Central memory CD8-positive, alpha-beta T cell (primary cell): ENCODE measurements around the gene LMO7.

Experiments
- ATAC-seq: fragments of 150-1000 bp; cut with Tn5 transposase; replicated peaks from 2 replicates; pipeline ENCODE4 v1.10.0; 2022; ENCODE audit warnings: mild to moderate bottlenecking, moderate FRiP score, moderate number of reproducible peaks; ENCODE audit not compliant: poor library complexity, severe bottlenecking; ENCODE audit errors: extremely low read depth
- DNase-seq, 2 donors: peaks; one replicate each; pipeline ENCODE4 v3.0.0; 2021; ENCODE audit warnings: low spot score in 2 of 2
- H3K27ac Mint-ChIP-seq: one replicate; pipeline ENCODE4 v1.8.0; 2022; ENCODE audit warnings: low read depth, mild to moderate bottlenecking, moderate library complexity, mixed read lengths
- H3K27me3 Mint-ChIP-seq: one replicate; pipeline ENCODE4 v1.8.0; 2022; ENCODE audit warnings: mixed read lengths
- H3K36me3 Mint-ChIP-seq: one replicate; pipeline ENCODE4 v1.8.0; 2022; ENCODE audit warnings: mild to moderate bottlenecking, moderate library complexity, mixed read lengths; ENCODE audit not compliant: insufficient read depth
- H3K4me1 Mint-ChIP-seq: one replicate; pipeline ENCODE4 v1.8.0; 2022; ENCODE audit warnings: mixed read lengths
- H3K4me3 Mint-ChIP-seq: one replicate; pipeline ENCODE4 v1.8.0; 2022; ENCODE audit warnings: mild to moderate bottlenecking, moderate library complexity, mixed read lengths
- H3K9me3 Mint-ChIP-seq: one replicate; pipeline ENCODE4 v1.8.0; 2022; ENCODE audit warnings: mixed read lengths

The LMO7 gene

GRCh38 chr13:75832812-75833211, 196.7 kb downstream of the LMO7 start:
- Mint-ChIP-seq H3K9me3 (no peaks in the 10 kb centered on the region), H3K36me3 (no peaks in the 10 kb centered on the region), H3K4me1 (no peaks in the 10 kb centered on the region), H3K4me3 (no peak overlapping the region), H3K27ac (no peak overlapping the region), H3K27me3 (no peaks in the 10 kb centered on the region)
- ATAC-seq (no peak), DNase-seq (no peak)

DNA sequence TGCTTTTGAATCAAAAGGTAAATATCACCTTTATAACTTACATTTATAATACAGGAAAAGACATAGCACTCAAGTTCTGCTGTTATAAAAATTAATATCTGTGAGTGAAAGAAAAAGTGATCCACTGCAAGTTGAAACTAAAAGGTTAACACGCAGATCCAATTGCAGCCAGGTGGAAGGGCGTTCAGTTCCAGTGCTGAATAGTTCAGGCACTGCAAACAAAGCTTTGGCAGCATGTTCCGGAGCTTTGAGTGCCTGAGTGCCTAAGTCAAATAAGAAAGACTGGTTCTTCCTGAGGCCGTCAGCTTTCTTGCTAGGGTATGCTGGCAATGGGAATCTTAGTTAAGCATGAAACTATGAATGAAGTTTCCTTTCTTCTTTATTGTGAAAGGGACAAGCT, 200.3 kb downstream of the LMO7 start:
- peaks cover 10% of the 10 kb centered on the region for H3K36me3 Mint-ChIP-seq

DNA sequence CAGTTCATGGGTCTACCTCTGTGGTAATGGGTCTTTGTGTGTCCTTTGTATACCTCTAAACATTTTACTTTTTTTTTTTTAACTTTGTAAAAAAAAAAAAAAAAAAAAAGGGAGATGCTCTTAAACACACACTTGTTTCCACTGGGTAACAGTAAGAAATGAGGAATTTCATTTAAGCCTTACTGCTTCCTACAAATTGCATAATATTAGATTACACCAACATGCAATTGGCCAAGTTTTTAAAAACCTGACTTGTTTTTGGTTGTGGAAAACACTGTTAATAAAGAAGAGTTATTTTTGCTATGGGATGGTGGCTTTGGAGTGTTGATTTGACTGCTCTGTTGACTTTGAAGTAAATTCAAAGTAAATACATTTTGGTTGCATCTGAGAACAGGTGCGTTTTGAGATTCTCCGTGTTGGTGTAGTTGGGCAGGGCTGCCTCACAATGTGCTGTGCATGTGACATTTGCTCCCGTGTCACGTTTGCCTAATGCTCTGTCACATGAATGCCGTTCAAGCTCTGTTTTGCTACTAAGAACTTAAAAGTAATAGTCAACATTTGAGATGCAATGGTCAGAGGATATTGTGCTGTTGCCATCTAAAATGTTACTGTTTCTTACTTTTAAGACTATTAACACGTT, 202.4 kb downstream of the LMO7 start:
- no peak for ATAC-seq
- peaks cover 13% of the 10 kb centered on the region for H3K36me3 Mint-ChIP-seq
- H3K4me3 Mint-ChIP-seq = no peak overlapping the region
- no peaks in the 10 kb centered on the region for H3K9me3 Mint-ChIP-seq
- no peak for DNase-seq
- no peak overlapping the region for H3K27ac Mint-ChIP-seq
- H3K27me3 Mint-ChIP-seq = no peaks in the 10 kb centered on the region
- H3K4me1 Mint-ChIP-seq = no peaks in the 10 kb centered on the region

More for the DNA sequence above, 200.3 kb downstream of the LMO7 start:
- DNase-seq (no peak), ATAC-seq (no peak)
- Mint-ChIP-seq H3K4me3 (no peak overlapping the region), H3K4me1 (no peaks in the 10 kb centered on the region), H3K27me3 (no peaks in the 10 kb centered on the region), H3K27ac (no peak overlapping the region), H3K9me3 (no peaks in the 10 kb centered on the region)

DNA sequence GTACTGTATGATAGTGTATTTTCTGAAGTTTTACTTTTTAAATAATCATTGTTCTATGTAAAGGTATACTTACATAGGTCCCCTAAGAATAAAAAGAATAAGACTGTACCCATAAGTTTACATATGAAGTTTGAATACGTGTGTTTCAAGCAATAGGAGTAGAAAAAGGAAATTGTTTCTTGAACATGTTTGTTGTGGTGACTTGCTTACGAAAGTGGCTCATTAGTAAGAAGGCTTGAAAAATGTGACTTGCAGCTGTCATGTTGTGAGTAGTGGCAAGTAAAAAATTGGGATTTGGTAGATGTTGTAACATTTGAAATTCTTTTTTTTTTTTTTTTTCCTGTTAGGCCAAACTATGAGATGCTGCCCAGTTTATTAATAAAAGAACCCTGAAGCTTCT, 203.3 kb downstream of the LMO7 start:
- Mint-ChIP-seq H3K4me3 (no peak overlapping the region), H3K27me3 (no peaks in the 10 kb centered on the region), H3K27ac (no peak overlapping the region), H3K9me3 (no peaks in the 10 kb centered on the region), H3K4me1 (no peaks in the 10 kb centered on the region), H3K36me3 (peaks cover 13% of the 10 kb centered on the region)
- DNase-seq = no peak
- no peak for ATAC-seq

GRCh38 chr13:75841905-75842304, 205.8 kb downstream of the LMO7 start:
- ATAC-seq (no peak), DNase-seq (no peak)
- Mint-ChIP-seq H3K36me3 (peaks cover 13% of the 10 kb centered on the region), H3K9me3 (no peaks in the 10 kb centered on the region), H3K27me3 (no peaks in the 10 kb centered on the region), H3K4me1 (no peaks in the 10 kb centered on the region), H3K27ac (no peak overlapping the region), H3K4me3 (no peak overlapping the region)

DNA sequence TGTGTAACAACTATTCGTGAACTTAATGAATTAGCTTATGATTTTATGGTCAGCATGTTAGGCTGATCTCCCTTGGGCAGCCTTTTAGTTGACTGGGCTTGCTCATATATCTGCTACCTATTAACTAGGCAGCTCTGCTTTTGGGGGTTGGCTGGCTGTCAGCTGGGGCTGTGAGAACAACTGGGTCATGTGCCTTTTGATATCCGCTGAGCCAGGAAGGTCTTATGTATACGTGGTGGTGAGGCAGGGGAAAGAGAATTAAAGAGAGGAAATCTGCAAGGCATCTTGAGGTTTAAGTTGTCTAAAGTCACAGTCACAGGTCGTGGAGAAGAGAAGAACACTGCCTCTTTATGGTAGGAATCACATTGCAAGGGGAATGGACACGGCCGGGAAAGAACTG, 206.9 kb downstream of the LMO7 start:
- H3K27me3 Mint-ChIP-seq = no peaks in the 10 kb centered on the region

GRCh38 chr13:75843991-75844390, 207.9 kb downstream of the LMO7 start:
- Mint-ChIP-seq H3K4me3 (no peak overlapping the region), H3K27ac (no peak overlapping the region), H3K9me3 (no peaks in the 10 kb centered on the region), H3K4me1 (no peaks in the 10 kb centered on the region), H3K36me3 (peaks cover 15% of the 10 kb centered on the region), H3K27me3 (no peaks in the 10 kb centered on the region)
- ATAC-seq = no peak
- no peak for DNase-seq

More for the DNA sequence above, 206.9 kb downstream of the LMO7 start:
- no peak overlapping the region for H3K4me3 Mint-ChIP-seq
- no peaks in the 10 kb centered on the region for H3K9me3 Mint-ChIP-seq
- no peak overlapping the region for H3K27ac Mint-ChIP-seq
- no peak for DNase-seq
- peaks cover 13% of the 10 kb centered on the region for H3K36me3 Mint-ChIP-seq
- no peak for ATAC-seq
- no peaks in the 10 kb centered on the region for H3K4me1 Mint-ChIP-seq

DNA sequence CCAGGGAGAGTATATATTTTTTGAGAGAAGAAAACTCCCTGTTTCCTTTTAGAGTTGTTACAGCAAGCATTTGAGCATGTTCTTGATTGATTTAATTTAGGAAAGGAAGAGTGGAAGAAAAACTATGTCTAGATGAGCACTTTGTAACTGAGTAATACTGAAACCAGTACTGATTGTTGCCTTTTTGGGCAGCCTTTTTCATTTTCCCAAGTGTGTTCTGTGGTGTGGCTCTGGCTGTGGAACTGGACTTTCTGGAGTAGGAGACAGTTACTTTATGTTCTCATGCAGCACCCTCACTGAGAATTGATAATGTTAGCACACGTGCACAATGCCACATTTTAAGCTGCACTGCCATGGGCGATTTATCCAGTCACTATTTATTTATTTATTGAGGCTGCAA, 211.5 kb downstream of the LMO7 start:
- H3K9me3 Mint-ChIP-seq = no peaks in the 10 kb centered on the region
- H3K4me1 Mint-ChIP-seq = no peaks in the 10 kb centered on the region
- no peak overlapping the region for H3K4me3 Mint-ChIP-seq
- ATAC-seq (no peak), DNase-seq (no peak)
- H3K27ac Mint-ChIP-seq = no peak overlapping the region
- H3K36me3 Mint-ChIP-seq = peaks cover 4% of the 10 kb centered on the region
- H3K27me3 Mint-ChIP-seq = no peaks in the 10 kb centered on the region

DNA sequence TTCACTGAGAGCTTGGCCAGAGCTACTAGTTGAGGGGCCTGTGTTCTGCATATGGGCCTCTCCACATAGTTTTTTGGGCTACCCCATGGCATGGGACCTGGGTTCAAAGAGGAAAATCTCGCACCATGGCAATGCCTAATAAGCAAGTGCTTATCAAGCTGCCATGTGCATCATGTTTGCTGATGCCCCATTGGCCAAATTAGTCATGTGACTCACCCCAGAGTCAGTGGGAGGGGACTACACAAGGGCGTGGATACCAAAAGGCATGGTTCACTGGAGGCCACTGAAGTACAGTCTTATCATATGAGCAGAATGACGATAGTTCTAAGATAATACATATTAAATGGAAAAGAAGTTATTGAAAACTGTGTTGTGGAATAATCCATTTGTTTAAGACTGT, 214.8 kb downstream of the LMO7 start:
- peaks cover 11% of the 10 kb centered on the region for H3K36me3 Mint-ChIP-seq
- H3K4me3 Mint-ChIP-seq = no peak overlapping the region
- no peaks in the 10 kb centered on the region for H3K27me3 Mint-ChIP-seq
- no peaks in the 10 kb centered on the region for H3K9me3 Mint-ChIP-seq
- no peak overlapping the region for H3K27ac Mint-ChIP-seq
- no peaks in the 10 kb centered on the region for H3K4me1 Mint-ChIP-seq
- no peak for ATAC-seq
- DNase-seq = no peak

DNA sequence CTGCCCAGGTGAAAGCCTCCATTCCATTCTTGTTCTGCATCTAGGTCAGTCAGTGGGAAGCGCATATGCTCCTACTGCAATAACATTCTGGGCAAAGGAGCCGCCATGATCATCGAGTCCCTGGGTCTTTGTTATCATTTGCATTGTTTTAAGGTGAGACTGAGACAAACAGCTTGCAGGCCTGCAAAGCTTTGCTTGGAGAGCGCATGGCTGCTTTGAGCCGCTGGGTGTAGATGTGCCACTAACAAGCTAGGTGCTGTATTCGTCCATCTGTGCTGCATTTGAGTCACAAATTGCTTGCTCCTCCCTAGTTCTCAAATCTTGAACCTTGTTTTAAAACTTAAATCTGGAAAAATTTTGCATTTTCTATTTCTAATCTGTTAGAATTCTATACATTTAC, 219.1 kb downstream of the LMO7 start:
- ATAC-seq = no peak

GRCh38 chr13:75855847-75856246, 219.7 kb downstream of the LMO7 start:
- no peak for ATAC-seq
- Mint-ChIP-seq H3K9me3 (no peaks in the 10 kb centered on the region), H3K36me3 (peaks cover 8% of the 10 kb centered on the region), H3K4me3 (no peak overlapping the region), H3K4me1 (no peaks in the 10 kb centered on the region), H3K27ac (no peak overlapping the region), H3K27me3 (no peaks in the 10 kb centered on the region)
- no peak for DNase-seq

More for the DNA sequence above, 219.1 kb downstream of the LMO7 start:
- H3K4me3 Mint-ChIP-seq = no peak overlapping the region
- H3K27ac Mint-ChIP-seq = no peak overlapping the region
- DNase-seq = no peak
- no peaks in the 10 kb centered on the region for H3K27me3 Mint-ChIP-seq
- no peaks in the 10 kb centered on the region for H3K4me1 Mint-ChIP-seq
- peaks cover 8% of the 10 kb centered on the region for H3K36me3 Mint-ChIP-seq
- no peaks in the 10 kb centered on the region for H3K9me3 Mint-ChIP-seq

GRCh38 chr13:75857291-75857690, 221.2 kb downstream of the LMO7 start:
- Mint-ChIP-seq H3K36me3 (peaks cover 8% of the 10 kb centered on the region), H3K4me1 (no peaks in the 10 kb centered on the region), H3K27me3 (no peaks in the 10 kb centered on the region), H3K4me3 (no peak overlapping the region), H3K9me3 (no peaks in the 10 kb centered on the region), H3K27ac (no peak overlapping the region)
- no peak for ATAC-seq
- DNase-seq = no peak

DNA sequence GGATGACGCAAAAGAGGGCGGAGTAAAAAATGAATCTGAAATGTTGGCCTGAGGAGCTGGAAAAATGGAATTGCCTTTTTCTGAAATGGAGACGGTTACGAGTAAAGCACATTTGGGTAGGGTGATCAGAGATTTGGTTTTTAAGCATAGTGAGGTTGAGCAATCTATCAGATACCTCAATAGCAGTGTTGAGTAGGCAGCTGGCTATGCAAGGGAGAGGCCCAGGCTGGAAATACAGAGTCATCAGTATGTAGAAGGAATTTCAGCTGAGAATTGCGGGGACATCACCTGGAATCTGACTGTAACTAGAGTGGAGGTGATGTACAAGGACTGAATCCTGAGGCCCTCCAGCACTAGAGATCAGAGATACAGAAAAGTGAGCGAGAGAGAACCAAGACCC, 224.8 kb downstream of the LMO7 start:
- H3K36me3 Mint-ChIP-seq = no peaks in the 10 kb centered on the region
- no peak overlapping the region for H3K27ac Mint-ChIP-seq
- DNase-seq = no peak
- H3K4me3 Mint-ChIP-seq = no peak overlapping the region
- ATAC-seq = no peak
- no peaks in the 10 kb centered on the region for H3K4me1 Mint-ChIP-seq
- H3K9me3 Mint-ChIP-seq = no peaks in the 10 kb centered on the region
- H3K27me3 Mint-ChIP-seq = no peaks in the 10 kb centered on the region

DNA sequence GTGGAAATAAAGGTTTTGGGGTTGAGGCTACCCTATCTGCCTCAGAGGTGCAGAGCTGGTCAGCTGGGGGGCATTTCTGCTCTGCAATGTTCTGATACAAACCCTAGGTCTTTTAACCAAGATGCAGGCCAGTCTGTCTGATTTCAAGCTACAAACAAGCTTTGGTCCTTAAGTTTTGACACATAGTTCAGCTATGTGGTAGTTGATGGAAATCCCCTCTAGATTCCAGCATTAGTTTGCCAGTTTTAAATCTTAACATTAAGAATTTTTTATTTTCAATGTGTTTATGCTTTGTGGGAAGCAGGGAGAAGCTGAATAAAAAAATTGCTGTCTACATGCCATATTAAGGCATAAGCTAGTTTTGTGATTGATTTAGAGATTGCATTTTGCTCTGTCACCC, 225.7 kb downstream of the LMO7 start:
- no peaks in the 10 kb centered on the region for H3K27me3 Mint-ChIP-seq
- H3K9me3 Mint-ChIP-seq = no peaks in the 10 kb centered on the region
- no peak for DNase-seq
- H3K4me1 Mint-ChIP-seq = no peaks in the 10 kb centered on the region
- no peaks in the 10 kb centered on the region for H3K36me3 Mint-ChIP-seq
- no peak overlapping the region for H3K27ac Mint-ChIP-seq
- no peak for ATAC-seq
- no peak overlapping the region for H3K4me3 Mint-ChIP-seq
